ENCODE results near the gene CCDC158.

CCDC158 gene

GRCh38 chr4:76435528-76436319 is 14.8 kb upstream of the CCDC158 start:
- H3K4me2 ChIP-seq (ENCODE audit: low read depth, low read length, poor library complexity, severe bottlenecking): no peak overlapping the region
- no peaks in the 10 kb centered on the region for H3K79me2 ChIP-seq (ENCODE audit: insufficient read depth, low read length)
- TF ChIP-seq EZH2phosphoT487 (conservative IDR thresholded peaks at IDR 0.05; ENCODE audit: low read length) (no peak), CTCF (IDR thresholded peaks at IDR 0.05; ENCODE audit: insufficient read depth, low read length, poor library complexity, severe bottlenecking) (no peak)
- no peak overlapping the region for H3K9ac ChIP-seq (ENCODE audit: low read length)
- H4K20me1 ChIP-seq (ENCODE audit: low read depth, low read length): no peaks in the 10 kb centered on the region
- H3K4me3 ChIP-seq (ENCODE audit: insufficient read depth, low read length, poor library complexity, severe bottlenecking): no peak overlapping the region
- no peak overlapping the region for H3K27ac ChIP-seq (ENCODE audit: low read depth, low read length)
- H3K27me3 ChIP-seq (ENCODE audit: low read length): no peaks in the 10 kb centered on the region
- H3K9me3 ChIP-seq (ENCODE audit: insufficient read depth, low read length): no peaks in the 10 kb centered on the region
- H3K9me2 ChIP-seq (replicated peaks; ENCODE audit: insufficient read depth, low read length): no peaks in the 10 kb centered on the region
- H3K36me3 ChIP-seq (ENCODE audit: low read length): no peaks in the 10 kb centered on the region
- no peaks in the 10 kb centered on the region for H3F3A ChIP-seq (ENCODE audit: insufficient read depth)
- H2AFZ ChIP-seq (ENCODE audit: low read depth, low read length, severe bottlenecking): no peak overlapping the region

GRCh38 chr4:76434901-76435527 is 14.1 kb upstream of the CCDC158 start, which contains the start of gene SHROOM3:
TSS of gene SHROOM3 (plus strand) at chr4:76435229. CDS start at chr4:76436053, 824 bp downstream.
- Histone ChIP-seq H3K27me3 (ENCODE audit: low read length) (no peaks in the 10 kb centered on the region), H4K20me1 (ENCODE audit: low read depth, low read length) (no peaks in the 10 kb centered on the region), H3K9me3 (ENCODE audit: insufficient read depth, low read length) (no peaks in the 10 kb centered on the region), H3F3A (ENCODE audit: insufficient read depth) (no peaks in the 10 kb centered on the region), H3K9ac (ENCODE audit: low read length) (no peak within 1 kb of the TSS), H3K9me2 (replicated peaks; ENCODE audit: insufficient read depth, low read length) (no peaks in the 10 kb centered on the region), H3K36me3 (ENCODE audit: low read length) (no peaks in the 10 kb centered on the region), H3K79me2 (ENCODE audit: insufficient read depth, low read length) (no peaks in the 10 kb centered on the region), H3K4me2 (ENCODE audit: low read depth, low read length, poor library complexity, severe bottlenecking) (no peak within 1 kb of the TSS), H2AFZ (ENCODE audit: low read depth, low read length, severe bottlenecking) (no peak within 1 kb of the TSS), H3K4me3 (ENCODE audit: insufficient read depth, low read length, poor library complexity, severe bottlenecking) (no peak within 1 kb of the TSS), H3K27ac (ENCODE audit: low read depth, low read length) (no peak within 1 kb of the TSS)
- TF ChIP-seq CTCF (IDR thresholded peaks at IDR 0.05; ENCODE audit: insufficient read depth, low read length, poor library complexity, severe bottlenecking) (no peak), EZH2phosphoT487 (conservative IDR thresholded peaks at IDR 0.05; ENCODE audit: low read length) (no peak)

- Histone ChIP-seq H3F3A (ENCODE audit: insufficient read depth) (no peaks in the 10 kb centered on the region), H3K9me2 (replicated peaks; ENCODE audit: insufficient read depth, low read length) (no peaks in the 10 kb centered on the region), H3K27ac (ENCODE audit: low read depth, low read length) (no peak overlapping the region), H3K4me2 (ENCODE audit: low read depth, low read length, poor library complexity, severe bottlenecking) (no peak overlapping the region), H3K27me3 (ENCODE audit: low read length) (no peaks in the 10 kb centered on the region), H3K79me2 (ENCODE audit: insufficient read depth, low read length) (no peaks in the 10 kb centered on the region), H4K20me1 (ENCODE audit: low read depth, low read length) (no peaks in the 10 kb centered on the region), H3K4me3 (ENCODE audit: insufficient read depth, low read length, poor library complexity, severe bottlenecking) (no peak overlapping the region), H2AFZ (ENCODE audit: low read depth, low read length, severe bottlenecking) (no peak overlapping the region), H3K36me3 (ENCODE audit: low read length) (no peaks in the 10 kb centered on the region), H3K9ac (ENCODE audit: low read length) (no peak overlapping the region), H3K9me3 (ENCODE audit: insufficient read depth, low read length) (no peaks in the 10 kb centered on the region)
- TF ChIP-seq EZH2phosphoT487 (conservative IDR thresholded peaks at IDR 0.05; ENCODE audit: low read length): no peak
- peak; percentile 16 for TF ChIP-seq CTCF (IDR thresholded peaks at IDR 0.05; ENCODE audit: insufficient read depth, low read length, poor library complexity, severe bottlenecking)
These were observed 9.8 kb upstream of the CCDC158 start for GRCh38 chr4:76430519-76431388.
